ENCODE data around the gene DUSP10. TPM values are rescaled to one million over a fixed set of nuclear protein-coding genes. Genes with fewer than 3 reads are reported as not detected.

Gene DUSP10
- total and polyA plus RNA-seq, 2 donors (not counting 1 experiment from before 2014, with no cell fraction given) = 19.4 to 71.7 TPM

DNA sequence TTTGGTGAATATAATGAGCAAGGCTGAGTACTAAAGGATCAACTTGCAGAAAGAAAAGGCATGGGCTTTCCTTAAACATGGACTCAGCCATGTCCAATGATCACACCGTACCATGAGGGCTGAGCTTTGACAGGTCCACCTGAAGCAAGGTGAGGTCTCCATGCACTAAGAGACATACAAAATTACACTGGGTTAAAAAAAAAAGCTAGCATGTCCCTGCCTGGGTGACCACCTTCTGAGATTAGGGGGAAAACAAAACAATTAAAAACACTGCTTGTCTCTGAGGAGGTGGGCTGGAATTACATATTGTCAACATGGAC is 22.7 kb downstream of the DUSP10 start:
- peak overlapping the region; percentile 30 for H3K27ac ChIP-seq (ENCODE audit: insufficient read depth, low read length)
- no peak overlapping the region for H3K4me3 ChIP-seq (replicated peaks in 1 of 4; ENCODE audit: control extremely low read depth in 1 of 4, insufficient read depth in 1 of 4, low read depth in 3 of 4, low read length in 4 of 4)
- peaks cover 26% of the 10 kb centered on the region for H3K4me1 ChIP-seq (ENCODE audit: control insufficient read depth, extremely low read depth, insufficient read depth, low read length)
- DNase-seq (ENCODE audit: low read depth in 2 of 2) = no peak
- no peaks in the 10 kb centered on the region for H3K36me3 ChIP-seq (ENCODE audit: control insufficient read depth, insufficient read depth, low read length)
- TF ChIP-seq CTCF (conservative IDR thresholded peaks at IDR 0.05 in 1 of 2, IDR thresholded peaks at IDR 0.05 in 1 of 2; ENCODE audit: low read depth in 1 of 2, low read length in 2 of 2) (no peak), EZH2 (IDR thresholded peaks at IDR 0.05; ENCODE audit: low read length, missing control alignments) (no peak)
- no peak overlapping the region for H2AFZ ChIP-seq (ENCODE audit: low read length)
- no peaks in the 10 kb centered on the region for H3K27me3 ChIP-seq (ENCODE audit: control insufficient read depth, insufficient read depth, low read length)
- peaks cover 59% of the 10 kb centered on the region for H3K79me2 ChIP-seq (ENCODE audit: control insufficient read depth, insufficient read depth, low read length)
- H3K4me2 ChIP-seq (ENCODE audit: extremely low read depth, insufficient read depth, low read length) = peak overlapping the region; percentile 29
- no peaks in the 10 kb centered on the region for H3K9me3 ChIP-seq (ENCODE audit: control insufficient read depth, insufficient read depth, low read depth, low read length)
- no peaks in the 10 kb centered on the region for H4K20me1 ChIP-seq (ENCODE audit: control insufficient read depth, extremely low read depth, insufficient read depth, low read length)
- no peak overlapping the region for H3K9ac ChIP-seq (ENCODE audit: insufficient read depth, low read length)

GRCh38 chr1:221718381-221719277 is 23.3 kb downstream of the DUSP10 start:
- Histone ChIP-seq H3K4me3 (replicated peaks in 1 of 4; ENCODE audit: control extremely low read depth in 1 of 4, insufficient read depth in 1 of 4, low read depth in 3 of 4, low read length in 4 of 4) (no peak overlapping the region), H3K27ac (ENCODE audit: insufficient read depth, low read length) (peak overlapping the region; percentile 30), H3K4me2 (ENCODE audit: extremely low read depth, insufficient read depth, low read length) (peak overlapping the region; percentile 53), H3K9ac (ENCODE audit: insufficient read depth, low read length) (no peak overlapping the region), H4K20me1 (ENCODE audit: control insufficient read depth, extremely low read depth, insufficient read depth, low read length) (no peaks in the 10 kb centered on the region), H3K4me1 (ENCODE audit: control insufficient read depth, extremely low read depth, insufficient read depth, low read length) (peaks cover 26% of the 10 kb centered on the region), H3K9me3 (ENCODE audit: control insufficient read depth, insufficient read depth, low read depth, low read length) (no peaks in the 10 kb centered on the region), H3K36me3 (ENCODE audit: control insufficient read depth, insufficient read depth, low read length) (no peaks in the 10 kb centered on the region), H2AFZ (ENCODE audit: low read length) (no peak overlapping the region), H3K27me3 (ENCODE audit: control insufficient read depth, insufficient read depth, low read length) (no peaks in the 10 kb centered on the region), H3K79me2 (ENCODE audit: control insufficient read depth, insufficient read depth, low read length) (peaks cover 59% of the 10 kb centered on the region)
- peak; percentile 95 for DNase-seq (ENCODE audit: low read depth in 2 of 2)
- TF ChIP-seq CTCF (conservative IDR thresholded peaks at IDR 0.05 in 1 of 2, IDR thresholded peaks at IDR 0.05 in 1 of 2; ENCODE audit: low read depth in 1 of 2, low read length in 2 of 2) = no peak
- TF ChIP-seq EZH2 (IDR thresholded peaks at IDR 0.05; ENCODE audit: low read length, missing control alignments) = no peak

DNA sequence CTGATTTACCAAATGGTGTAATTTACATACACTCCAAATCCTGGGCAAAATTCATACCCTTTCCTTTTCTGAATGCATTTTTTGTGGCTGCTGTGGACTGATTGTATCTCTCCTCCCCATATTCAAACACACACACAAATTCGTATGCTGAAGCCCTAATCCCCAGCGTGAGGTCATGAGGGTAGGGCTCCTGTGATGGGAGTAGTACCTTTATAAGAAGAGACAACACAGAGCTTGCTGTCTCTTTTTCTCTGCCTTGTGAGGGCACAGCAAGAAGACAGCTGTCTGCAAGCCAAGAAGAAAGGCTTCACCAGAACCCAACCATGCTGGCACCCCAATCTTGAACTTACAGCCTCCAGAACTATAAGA is 24.4 kb downstream of the DUSP10 start:
- H3K4me1 ChIP-seq (ENCODE audit: control insufficient read depth, extremely low read depth, insufficient read depth, low read length) = peaks cover 29% of the 10 kb centered on the region
- H3K4me3 ChIP-seq (replicated peaks in 1 of 4; ENCODE audit: control extremely low read depth in 1 of 4, insufficient read depth in 1 of 4, low read depth in 3 of 4, low read length in 4 of 4) = no peak overlapping the region
- no peak overlapping the region for H3K4me2 ChIP-seq (ENCODE audit: extremely low read depth, insufficient read depth, low read length)
- H3K27ac ChIP-seq (ENCODE audit: insufficient read depth, low read length) = no peak overlapping the region
- no peaks in the 10 kb centered on the region for H3K27me3 ChIP-seq (ENCODE audit: control insufficient read depth, insufficient read depth, low read length)
- H4K20me1 ChIP-seq (ENCODE audit: control insufficient read depth, extremely low read depth, insufficient read depth, low read length) = no peaks in the 10 kb centered on the region
- H3K9ac ChIP-seq (ENCODE audit: insufficient read depth, low read length) = no peak overlapping the region
- H2AFZ ChIP-seq (ENCODE audit: low read length) = no peak overlapping the region
- DNase-seq (ENCODE audit: low read depth in 2 of 2) = no peak
- peaks cover 58% of the 10 kb centered on the region for H3K79me2 ChIP-seq (ENCODE audit: control insufficient read depth, insufficient read depth, low read length)
- TF ChIP-seq EZH2 (IDR thresholded peaks at IDR 0.05; ENCODE audit: low read length, missing control alignments) (no peak), CTCF (conservative IDR thresholded peaks at IDR 0.05 in 1 of 2, IDR thresholded peaks at IDR 0.05 in 1 of 2; ENCODE audit: low read depth in 1 of 2, low read length in 2 of 2) (no peak)
- no peaks in the 10 kb centered on the region for H3K36me3 ChIP-seq (ENCODE audit: control insufficient read depth, insufficient read depth, low read length)
- H3K9me3 ChIP-seq (ENCODE audit: control insufficient read depth, insufficient read depth, low read depth, low read length) = no peaks in the 10 kb centered on the region
